Dermis microvascular lymphatic vessel endothelial cell (primary cell): ENCODE data around the gene PHTF1. TPM values are rescaled to one million over a fixed set of nuclear protein-coding genes. Genes with fewer than 3 reads are reported as not detected.

Experiments
- DNase-seq, 2 donors: peaks; one replicate each; pipeline versions ENCODE4 v3.0.0 to v3.0.0-alpha.2; 2010; ENCODE audit warnings: low read depth in 2 of 2
- total RNA-seq: library from RNA; depleted of rRNA; stranded (reverse); fragments of >200 nt; gene quantifications from 2 replicates; pipeline ENCODE4 v1.2.1, GENCODE V29; 2014

Gene PHTF1
- total RNA-seq, 1 donor from 2014 or later, result 31.8 TPM

GRCh38 chr1:113670650-113671049, 88.6 kb downstream of the PHTF1 start:
- DNase-seq, result no peak

DNA sequence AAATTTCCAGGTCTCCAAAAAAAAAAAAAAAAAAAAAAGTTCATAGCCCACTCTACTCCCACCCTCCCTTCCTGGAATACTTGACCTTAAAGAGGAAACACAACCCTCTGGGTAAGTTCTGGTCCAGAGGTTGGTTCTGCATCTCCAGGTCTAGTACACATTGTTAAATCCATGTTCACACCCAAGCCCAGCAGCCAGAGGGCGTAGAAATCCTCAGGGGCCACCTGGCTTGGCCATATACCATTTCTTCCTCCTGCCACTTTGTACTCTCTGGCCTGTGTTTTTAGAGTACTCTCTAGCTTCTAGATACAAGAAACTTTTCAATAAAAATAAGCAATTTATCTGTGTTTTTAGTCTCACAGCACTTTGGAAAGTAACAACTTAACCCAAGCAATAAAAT, 89.3 kb downstream of the PHTF1 start:
- no peak for DNase-seq

GRCh38 chr1:113666126-113666525, 93.2 kb downstream of the PHTF1 start:
- no peak for DNase-seq

DNA sequence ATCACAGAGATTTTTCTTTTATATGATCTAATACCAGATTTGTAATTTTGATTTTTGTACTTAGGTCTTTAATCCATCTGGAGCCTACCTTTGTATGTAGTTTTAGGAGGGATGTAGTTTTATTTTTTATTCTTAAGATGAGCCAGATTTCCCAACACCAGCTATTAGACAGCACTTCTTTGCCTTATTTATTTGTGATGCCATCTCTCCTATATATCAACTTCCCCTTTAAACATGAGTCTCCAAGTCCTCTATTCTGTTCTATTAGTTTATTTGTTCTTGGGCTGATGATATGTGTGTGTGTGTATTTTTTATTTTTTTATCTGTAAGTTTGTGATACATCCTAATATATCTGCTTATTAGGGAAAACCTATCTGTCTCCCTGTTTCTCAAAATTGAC, 94.2 kb downstream of the PHTF1 start:
- no peak for DNase-seq

GRCh38 chr1:113663165-113663951, 95.9 kb downstream of the PHTF1 start:
- DNase-seq, result no peak

DNA sequence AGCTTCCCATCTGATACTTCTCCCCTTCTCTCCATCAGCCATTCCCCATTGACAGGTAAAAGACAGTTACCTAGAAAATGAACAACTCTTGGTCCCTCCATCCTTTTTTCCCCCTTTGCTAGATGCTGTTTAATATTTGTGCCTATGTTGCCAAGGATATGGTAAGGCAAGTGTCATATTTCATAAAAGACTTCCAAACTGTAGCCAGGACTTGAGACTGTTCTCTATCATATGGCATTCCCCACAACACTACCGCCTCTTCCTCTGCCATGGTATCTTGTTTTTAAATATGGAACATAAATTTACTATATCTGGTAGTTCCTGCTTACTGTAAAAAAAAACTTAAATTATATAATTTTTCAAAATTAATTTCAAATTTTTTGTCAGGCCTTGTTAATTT, 97.2 kb downstream of the PHTF1 start:
- DNase-seq, result no peak

DNA sequence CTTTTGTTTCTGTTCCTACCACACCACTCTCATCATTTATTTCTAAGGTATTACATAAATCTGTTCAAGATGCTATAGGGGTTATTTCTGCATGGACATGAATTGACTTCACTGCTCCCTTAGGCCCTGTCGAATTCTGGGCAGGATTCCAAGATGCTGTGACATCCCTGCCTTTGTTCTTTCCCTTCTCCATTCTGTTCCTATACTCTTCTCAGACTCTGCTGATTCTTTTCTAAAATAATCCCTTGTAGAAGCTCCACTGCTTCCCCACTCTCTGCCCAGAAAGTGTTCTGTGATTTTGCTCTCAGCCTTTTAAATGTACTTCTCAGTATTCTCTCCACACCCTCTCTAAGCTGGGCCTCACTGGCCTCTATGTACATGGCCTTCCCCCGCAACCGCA, 99.2 kb downstream of the PHTF1 start:
- DNase-seq, result peak in 1 of 2 donors; percentile 32

DNA sequence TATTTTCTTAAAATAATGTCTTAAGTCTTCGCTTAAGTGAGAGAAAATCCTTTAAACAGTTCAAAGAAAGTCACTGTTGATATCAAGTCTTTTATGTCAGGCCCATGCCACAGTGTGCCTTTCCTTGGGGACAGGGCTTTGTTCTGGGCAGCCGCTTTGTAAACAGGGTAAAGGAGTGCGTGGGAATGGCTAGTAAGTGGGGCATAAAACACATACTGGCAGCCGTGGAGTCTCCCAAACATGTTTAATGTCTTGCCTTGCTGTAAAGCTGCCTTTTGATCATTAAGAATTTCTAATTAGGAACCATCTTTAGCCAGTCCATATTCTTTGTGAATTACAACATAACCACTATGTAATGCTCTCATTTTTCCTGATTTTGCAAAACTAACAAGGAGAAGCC, 99.7 kb downstream of the PHTF1 start:
- no peak for DNase-seq

GRCh38 chr1:113659035-113659434, 100.3 kb downstream of the PHTF1 start:
- peak; percentile 41 to 78 for DNase-seq

DNA sequence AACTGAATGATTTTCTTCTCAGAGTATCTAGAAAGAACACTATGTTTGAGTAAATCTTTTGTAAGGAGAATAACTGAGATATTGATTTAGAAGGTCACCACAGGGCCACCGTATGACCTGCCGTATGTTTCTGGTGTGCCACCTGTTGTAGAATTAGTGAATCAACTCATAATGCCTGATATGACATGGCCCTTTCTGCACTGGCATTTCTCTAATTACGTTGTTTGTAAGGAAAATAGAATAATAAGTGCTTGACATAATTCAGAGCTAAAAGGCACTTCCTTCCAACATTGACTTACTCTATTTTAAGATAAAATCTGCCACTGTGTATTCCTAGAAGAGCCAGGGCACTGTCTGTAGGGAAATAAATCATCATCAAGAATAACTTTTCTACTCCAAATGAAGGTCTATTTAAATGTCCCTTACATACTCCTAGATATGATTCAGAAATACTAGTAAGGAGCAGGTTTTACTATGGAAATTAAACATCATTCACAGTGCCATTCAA, 101.7 kb downstream of the PHTF1 start:
- no peak for DNase-seq

- no peak for DNase-seq
Observed at GRCh38 chr1:113657126-113657525, 102.2 kb downstream of the PHTF1 start.

- DNase-seq, result no peak
Observed at GRCh38 chr1:113654883-113655282, 104.4 kb downstream of the PHTF1 start.

GRCh38 chr1:113653741-113654140, 105.5 kb downstream of the PHTF1 start:
- DNase-seq, result no peak

DNA sequence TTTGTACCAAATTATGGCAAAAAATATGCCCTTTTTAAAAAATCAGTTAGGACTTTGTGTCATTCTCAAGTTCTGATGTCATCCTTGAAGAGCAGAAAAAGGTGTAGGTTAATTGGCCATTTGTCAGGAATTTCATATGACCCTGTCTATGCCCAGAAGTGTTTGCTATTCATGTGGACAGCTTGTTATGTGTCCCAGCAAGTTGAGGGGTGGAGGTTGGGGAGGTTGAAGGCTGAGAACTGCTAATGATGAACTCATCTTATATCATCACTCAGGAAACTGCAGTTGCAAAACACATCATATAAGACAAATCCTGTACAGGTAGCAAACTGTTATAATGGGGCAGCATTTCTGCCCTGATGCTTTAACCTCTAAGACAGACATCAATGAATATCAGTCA, 106.5 kb downstream of the PHTF1 start:
- no peak for DNase-seq

DNA sequence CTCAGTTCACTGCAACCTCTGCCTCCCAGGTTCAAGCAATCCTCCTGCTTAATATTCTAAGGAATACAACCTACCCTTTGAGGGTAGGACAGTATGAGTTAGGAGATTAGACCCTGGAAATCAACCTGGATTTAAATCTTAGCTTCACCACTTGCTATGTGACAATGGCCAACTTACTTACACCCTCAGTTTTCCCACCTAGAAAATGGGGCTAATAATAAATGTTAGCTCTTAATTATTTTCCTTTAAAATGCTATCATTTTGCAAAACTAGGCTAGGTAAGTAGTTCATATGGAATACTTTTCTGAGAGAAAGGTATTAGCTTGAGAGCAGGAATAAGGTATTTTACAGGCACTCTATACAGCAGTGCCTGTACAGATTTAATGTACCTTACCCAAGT, 110.8 kb downstream of the PHTF1 start:
- no peak for DNase-seq

GRCh38 chr1:113647164-113647563, 112.1 kb downstream of the PHTF1 start:
- no peak for DNase-seq

Other genes with a start within 250 kb of the PHTF1 start
- 9.8 and 14.2 TPM in 2 replicates for gene RSBN1, start 53.0 kb upstream of the PHTF1 start, total RNA-seq
- gene PTPN22, start 112.2 kb upstream of the PHTF1 start, total RNA-seq, result under 0.01 and 0.26 TPM in 2 replicates
- 0.13 TPM in 2 replicates for gene BCL2L15, start 128.1 kb upstream of the PHTF1 start, total RNA-seq
- 15.3 and 16.8 TPM in 2 replicates for gene AP4B1, start 145.3 kb upstream of the PHTF1 start, total RNA-seq
- 1.8 and 2.5 TPM in 2 replicates for gene DCLRE1B, start 145.8 kb upstream of the PHTF1 start, total RNA-seq
- 27.6 and 38.2 TPM in 2 replicates for gene HIPK1, start 169.8 kb upstream of the PHTF1 start, total RNA-seq
- gene OLFML3, start 220.0 kb upstream of the PHTF1 start, total RNA-seq, result 7.2 and 14.8 TPM in 2 replicates